Activated CD8-positive, alpha-beta memory T cell treated with anti-CD3 and anti-CD28 coated beads, Interleukin-2, amount 10 ng/mL, durations not matched to agents 7 days and 5 days (primary cell): Measurements from ENCODE around the gene TAP2. TPM values are rescaled to one million over a fixed set of nuclear protein-coding genes. Genes with fewer than 3 reads are reported as not detected.

Source experiments
- ATAC-seq: fragments of 150-1000 bp; cut with Tn5 transposase; one replicate; pipeline ENCODE4 v1.10.0; 2021; ENCODE audit warnings: moderate library complexity
- CTCF ChIA-PET: fragments of 350-600 bp; sonication (Branson Sonifier 250); formaldehyde crosslinking; loops from one replicate; lab custom pipeline; 2021; ENCODE audit warnings: antibody characterized with exemption; lab: Charles Lee
- DNase-seq: peaks from one replicate; pipeline ENCODE4 v3.0.0-alpha.2; 2020
- H3K27ac Mint-ChIP-seq: one replicate; pipeline ENCODE4 v1.8.0; 2021; ENCODE audit warnings: mild to moderate bottlenecking, mixed read lengths
- H3K27me3 Mint-ChIP-seq: one replicate; pipeline ENCODE4 v1.8.0; 2021; ENCODE audit warnings: mixed read lengths
- H3K36me3 Mint-ChIP-seq: one replicate; pipeline ENCODE4 v1.8.0; 2021; ENCODE audit warnings: mild to moderate bottlenecking, mixed read lengths
- H3K4me1 Mint-ChIP-seq: one replicate; pipeline ENCODE4 v1.8.0; 2021; ENCODE audit warnings: mixed read lengths
- H3K4me3 Mint-ChIP-seq: one replicate; pipeline ENCODE4 v1.8.0; 2021; ENCODE audit warnings: mild to moderate bottlenecking, moderate library complexity, mixed read lengths
- H3K9me3 Mint-ChIP-seq: one replicate; pipeline ENCODE4 v1.8.0; 2022; ENCODE audit warnings: low read depth, mixed read lengths
- total RNA-seq, 2 experiments: library from RNA; stranded (reverse); gene quantifications; one replicate each; pipeline ENCODE4 v1.2.3, GENCODE V29; 2021

TAP2 gene
- total RNA-seq, 2 experiments from 2014 or later = 242 to 258 TPM

DNA sequence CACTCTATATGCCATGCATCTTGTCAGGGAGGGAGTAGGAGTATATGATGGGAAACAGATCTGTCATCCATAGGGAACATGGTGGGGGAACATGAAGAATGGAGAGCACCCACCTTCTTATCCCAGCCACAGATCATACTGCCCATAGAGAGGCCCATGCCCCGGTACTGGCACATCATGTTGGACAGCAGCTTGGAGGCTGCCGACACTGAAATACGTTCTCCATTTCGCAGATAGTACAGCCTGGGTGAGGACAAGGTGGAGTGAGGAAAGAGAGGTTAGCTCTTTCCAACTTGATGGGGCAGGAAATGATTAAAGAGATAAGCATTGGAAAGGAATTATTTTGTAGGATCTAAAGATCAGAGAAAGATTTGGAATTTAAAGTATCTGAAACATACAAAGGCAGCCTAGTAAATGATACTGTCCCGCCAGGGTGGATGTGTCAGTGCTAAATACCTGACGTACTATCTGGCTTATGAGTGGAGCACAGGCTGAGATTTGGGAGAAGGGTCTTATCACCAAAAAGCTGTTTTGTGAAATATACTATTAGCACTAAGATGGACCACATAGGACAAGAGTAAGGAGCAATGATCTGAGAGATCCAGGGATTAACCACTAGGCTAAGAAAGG is 3.6 kb upstream of the TAP2 start:
- H3K9me3 Mint-ChIP-seq = no peaks in the 10 kb centered on the region
- CTCF ChIA-PET = interaction anchor here (1.5 to 11.5 kb wide), 5 partner anchors 8 to 142 kb away, joined by 5 to 318 read pairs (median 62); partner anchors contain the start of genes BRD2, PSMB9 and TAP1

DNA sequence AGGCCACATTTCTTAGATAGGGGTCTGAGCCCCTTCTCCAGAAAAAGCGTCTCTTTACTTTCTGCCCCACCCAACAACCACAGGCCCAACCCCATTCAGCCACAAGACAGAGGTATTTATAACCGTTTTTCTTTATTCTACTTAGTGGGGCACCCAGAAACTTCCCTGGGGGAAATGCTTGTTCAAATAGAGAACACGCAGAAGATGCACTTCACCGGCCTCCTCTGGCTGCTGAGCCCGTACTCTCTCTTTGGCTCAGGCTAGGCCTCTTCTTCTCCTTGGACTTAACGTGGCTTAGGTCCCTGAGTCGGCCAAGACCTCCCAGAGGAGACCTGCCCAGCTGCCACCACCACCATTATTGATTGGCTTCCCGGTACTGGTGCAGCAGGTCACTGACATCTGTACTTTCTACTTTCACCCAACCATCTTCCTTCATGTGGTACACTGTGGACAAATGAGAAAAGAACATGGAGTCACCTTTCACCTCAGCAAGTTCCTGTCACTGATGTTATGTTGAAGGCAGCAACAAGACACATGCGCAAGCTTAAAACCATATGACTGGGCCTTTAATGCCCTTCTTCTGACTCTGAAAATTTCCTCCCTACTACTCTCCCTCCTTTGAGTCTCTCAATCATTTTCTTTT is 2.2 kb upstream of the TAP2 start:
- Mint-ChIP-seq H3K4me3 (peak overlapping the region; percentile 86), H3K27me3 (no peaks in the 10 kb centered on the region), H3K4me1 (peaks cover 58% of the 10 kb centered on the region), H3K9me3 (no peaks in the 10 kb centered on the region), H3K27ac (peak overlapping the region; percentile 95), H3K36me3 (peaks cover 71% of the 10 kb centered on the region)
- DNase-seq (peak; percentile 87), ATAC-seq (peak; percentile 3)
- CTCF ChIA-PET = interaction anchor here (0.9 to 11.5 kb wide), 7 partner anchors 10 to 143 kb away, joined by 3 to 318 read pairs (median 17); partner anchors contain the start of genes BRD2, PSMB9 and TAP1

More for the DNA sequence above, 3.6 kb upstream of the TAP2 start:
- ATAC-seq = no peak
- H3K4me3 Mint-ChIP-seq = peak overlapping the region; percentile 86
- H3K27me3 Mint-ChIP-seq = no peaks in the 10 kb centered on the region
- no peak for DNase-seq
- peaks cover 70% of the 10 kb centered on the region for H3K36me3 Mint-ChIP-seq
- H3K4me1 Mint-ChIP-seq = peaks cover 52% of the 10 kb centered on the region
- H3K27ac Mint-ChIP-seq = peak overlapping the region; percentile 95

DNA sequence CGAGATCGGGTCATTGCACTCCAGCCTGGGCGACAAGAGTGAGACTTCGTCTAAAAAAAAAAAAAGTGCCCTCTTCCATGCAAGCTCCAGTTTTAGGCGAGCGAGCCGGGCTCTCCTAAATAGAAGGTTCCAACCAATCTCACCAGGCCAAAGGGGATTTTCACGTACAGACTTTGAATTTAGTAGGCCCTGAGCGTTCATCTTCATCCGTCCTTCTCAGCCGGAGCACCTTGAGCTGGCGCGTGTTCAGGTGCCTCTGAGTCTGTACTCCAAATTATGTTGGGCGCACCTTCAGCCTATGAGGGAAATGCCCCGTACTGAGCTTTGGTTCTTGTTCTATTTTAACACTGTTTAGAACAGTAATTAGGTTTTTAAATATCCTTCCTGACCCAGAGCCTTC is 817 bp upstream of the TAP2 start:
- Mint-ChIP-seq H3K27me3 (no peaks in the 10 kb centered on the region), H3K4me1 (peaks cover 67% of the 10 kb centered on the region), H3K27ac (peak overlapping the region; percentile 95), H3K36me3 (peaks cover 71% of the 10 kb centered on the region), H3K9me3 (no peaks in the 10 kb centered on the region), H3K4me3 (no peak overlapping the region)
- CTCF ChIA-PET = interaction anchor here (1.0 to 11.5 kb wide), 22 partner anchors 11 to 660 kb away, joined by 3 to 318 read pairs (median 8); partner anchors contain the start of genes BRD2, HLA-DMA, PSMB9 and TAP1
- ATAC-seq = no peak
- no peak for DNase-seq

DNA sequence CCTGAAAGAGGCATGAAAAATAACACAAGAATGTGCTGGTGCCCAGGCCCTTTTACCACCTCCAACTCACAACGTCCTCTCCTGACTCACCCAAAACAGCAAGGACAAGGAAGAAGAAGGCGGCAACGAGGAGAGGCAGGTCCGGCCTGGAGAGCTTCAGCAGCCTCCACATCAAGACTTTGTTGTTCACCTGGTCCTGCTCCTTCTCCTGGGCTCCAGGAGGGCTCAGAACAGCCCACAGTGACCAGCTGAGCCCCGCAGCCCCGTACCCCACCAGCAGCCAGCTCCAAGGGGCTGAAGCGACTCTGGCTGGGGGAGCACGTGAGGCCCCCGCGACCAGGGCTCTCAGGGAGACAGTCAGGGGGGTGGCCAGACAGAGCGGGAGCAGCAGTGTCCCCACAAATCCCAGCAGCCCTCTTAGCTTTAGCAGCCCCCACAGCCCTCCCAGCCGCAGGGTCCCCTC is 857 bp downstream of the TAP2 start:
- peak overlapping the region; percentile 94 for H3K4me3 Mint-ChIP-seq
- H3K4me1 Mint-ChIP-seq = peaks cover 83% of the 10 kb centered on the region
- no peaks in the 10 kb centered on the region for H3K9me3 Mint-ChIP-seq
- ATAC-seq = no peak
- CTCF ChIA-PET = interaction anchor here (0.8 to 11.5 kb wide), 29 partner anchors 9 to 642 kb away, joined by 3 to 318 read pairs (median 6); partner anchors contain the start of genes BRD2, HLA-DMA, HLA-DPB1 and PSMB9
- peaks cover 77% of the 10 kb centered on the region for H3K36me3 Mint-ChIP-seq
- peak overlapping the region; percentile 95 for H3K27ac Mint-ChIP-seq
- DNase-seq = no peak
- no peaks in the 10 kb centered on the region for H3K27me3 Mint-ChIP-seq

DNA sequence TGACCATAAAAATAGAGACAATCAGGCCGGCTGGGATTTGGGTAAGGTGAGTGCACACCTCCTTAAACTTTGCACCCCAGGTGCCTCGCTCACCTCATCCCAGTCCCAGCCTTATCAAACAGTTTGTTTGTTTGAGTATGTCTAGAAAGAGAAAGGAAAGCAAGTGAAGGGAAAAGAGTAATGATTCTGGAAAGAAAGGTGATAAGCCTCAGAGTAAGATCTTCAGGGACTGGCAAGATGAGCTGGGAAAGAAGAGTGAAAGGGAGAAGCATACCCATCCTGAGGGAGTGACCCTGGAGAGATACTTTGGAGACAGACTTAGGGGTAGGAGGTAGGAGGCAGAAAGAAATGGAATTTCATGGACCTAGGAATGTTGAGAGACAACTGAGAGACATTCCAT is 1.7 kb downstream of the TAP2 start:
- CTCF ChIA-PET = interaction anchor here (0.8 to 11.5 kb wide), 4 partner anchors 9 to 43 kb away, joined by 3 to 318 read pairs (median 154); partner anchors contain the start of genes PSMB9 and TAP1
- Mint-ChIP-seq H3K4me3 (peak overlapping the region; percentile 94), H3K9me3 (no peaks in the 10 kb centered on the region), H3K27me3 (no peaks in the 10 kb centered on the region), H3K36me3 (peaks cover 74% of the 10 kb centered on the region), H3K27ac (peak overlapping the region; percentile 95), H3K4me1 (peaks cover 85% of the 10 kb centered on the region)
- ATAC-seq (no peak), DNase-seq (no peak)

DNA sequence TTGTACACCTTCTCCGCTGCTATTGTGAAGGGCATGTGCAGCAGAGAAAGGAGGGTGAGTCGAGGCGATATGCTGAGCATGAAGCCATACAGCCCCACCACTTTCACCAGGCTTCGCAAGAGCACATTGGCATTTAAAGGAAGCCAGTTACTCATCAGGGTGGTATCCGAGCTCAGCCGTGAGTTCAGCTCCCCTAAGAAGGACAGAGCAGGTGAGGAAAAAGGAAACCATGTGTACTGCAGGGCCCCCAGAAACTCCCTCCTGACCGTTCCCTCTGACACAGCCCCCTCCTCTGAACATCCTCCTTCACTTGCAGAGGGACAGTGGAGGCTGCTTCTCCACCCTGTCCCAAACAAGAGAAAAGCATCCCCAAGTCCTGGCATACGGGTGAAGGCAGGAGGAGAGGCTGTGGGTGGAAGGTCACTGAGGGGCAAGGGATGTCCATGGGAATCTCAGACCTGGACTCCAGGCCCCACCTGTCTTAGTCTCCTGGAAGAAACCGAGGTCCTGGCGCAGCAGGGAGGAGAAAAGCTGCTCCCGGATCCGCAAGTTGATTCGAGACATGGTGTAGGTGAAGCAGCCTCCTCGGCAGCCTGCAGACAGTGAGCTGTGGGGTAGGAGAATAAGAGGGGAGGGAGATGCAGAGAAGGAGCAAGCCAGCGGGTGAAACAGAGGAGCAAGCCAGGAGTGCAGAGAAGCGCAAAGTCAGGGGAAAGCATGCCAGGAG is 3.2 kb downstream of the TAP2 start:
- Mint-ChIP-seq H3K9me3 (no peaks in the 10 kb centered on the region), H3K4me1 (peaks cover 80% of the 10 kb centered on the region), H3K4me3 (peak overlapping the region; percentile 34), H3K36me3 (peaks cover 75% of the 10 kb centered on the region), H3K27me3 (no peaks in the 10 kb centered on the region), H3K27ac (peak overlapping the region; percentile 26)
- CTCF ChIA-PET = interaction anchor here (0.6 to 3.1 kb wide), 3 partner anchors 33 to 149 kb away, joined by 3 to 16 read pairs (median 3); no protein-coding TSS in a partner anchor
- ATAC-seq (no peak), DNase-seq (no peak)

DNA sequence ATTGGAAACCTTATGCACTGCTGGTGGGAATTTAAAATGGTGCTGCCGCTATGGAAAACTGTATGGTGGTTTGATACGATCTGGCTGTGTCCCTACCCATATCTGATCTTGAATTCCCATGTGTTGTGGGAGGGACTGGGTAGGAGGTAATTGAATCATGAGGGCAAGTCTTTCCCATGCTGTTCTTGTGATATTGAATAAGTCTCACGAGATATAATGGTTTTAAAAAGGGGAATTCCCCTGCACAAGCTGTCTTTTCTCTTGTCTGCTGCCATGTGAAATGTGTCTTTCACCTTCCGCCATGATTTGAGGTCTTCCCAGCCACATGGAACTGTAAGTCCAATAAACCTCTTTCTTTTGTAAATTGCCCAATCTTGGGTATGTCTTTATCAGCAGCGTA is 4.9 kb downstream of the TAP2 start:
- H3K27me3 Mint-ChIP-seq = no peaks in the 10 kb centered on the region
- ATAC-seq = no peak
- no peak overlapping the region for H3K4me3 Mint-ChIP-seq
- CTCF ChIA-PET = interaction anchor here (3.1 kb wide), 1 partner anchor 34 kb away, joined by 16 read pairs; no protein-coding TSS in a partner anchor
- DNase-seq = no peak
- peaks cover 84% of the 10 kb centered on the region for H3K36me3 Mint-ChIP-seq
- H3K27ac Mint-ChIP-seq = no peak overlapping the region
- peaks cover 73% of the 10 kb centered on the region for H3K4me1 Mint-ChIP-seq
- no peaks in the 10 kb centered on the region for H3K9me3 Mint-ChIP-seq

DNA sequence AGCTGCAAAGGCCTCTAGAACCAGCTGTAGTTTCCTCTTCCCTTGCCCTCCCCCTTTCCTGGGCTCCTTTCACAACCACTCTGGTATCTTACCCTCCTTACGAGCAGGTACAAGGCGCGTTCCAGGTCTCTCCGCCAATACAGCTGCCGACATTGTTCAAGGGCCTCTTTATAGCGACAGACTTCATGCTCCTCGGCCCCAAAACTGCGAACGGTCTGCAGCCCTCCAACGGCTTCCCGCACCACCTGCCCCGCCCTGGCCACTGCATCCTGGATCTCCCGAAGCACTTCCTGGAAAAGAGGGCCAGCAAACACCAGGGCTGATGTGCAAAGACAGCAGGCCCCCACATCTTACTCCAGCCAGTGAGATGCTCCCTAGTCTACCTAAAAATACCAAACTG is 6.0 kb downstream of the TAP2 start:
- no peak overlapping the region for H3K4me3 Mint-ChIP-seq
- no peak for DNase-seq
- no peak for ATAC-seq
- H3K27me3 Mint-ChIP-seq = no peaks in the 10 kb centered on the region
- peaks cover 81% of the 10 kb centered on the region for H3K4me1 Mint-ChIP-seq
- no peaks in the 10 kb centered on the region for H3K9me3 Mint-ChIP-seq
- CTCF ChIA-PET = interaction anchor here (0.9 to 1.5 kb wide), 3 partner anchors 11 to 152 kb away, joined by 3 to 5 read pairs (median 4); no protein-coding TSS in a partner anchor
- H3K36me3 Mint-ChIP-seq = peaks cover 92% of the 10 kb centered on the region
- no peak overlapping the region for H3K27ac Mint-ChIP-seq

DNA sequence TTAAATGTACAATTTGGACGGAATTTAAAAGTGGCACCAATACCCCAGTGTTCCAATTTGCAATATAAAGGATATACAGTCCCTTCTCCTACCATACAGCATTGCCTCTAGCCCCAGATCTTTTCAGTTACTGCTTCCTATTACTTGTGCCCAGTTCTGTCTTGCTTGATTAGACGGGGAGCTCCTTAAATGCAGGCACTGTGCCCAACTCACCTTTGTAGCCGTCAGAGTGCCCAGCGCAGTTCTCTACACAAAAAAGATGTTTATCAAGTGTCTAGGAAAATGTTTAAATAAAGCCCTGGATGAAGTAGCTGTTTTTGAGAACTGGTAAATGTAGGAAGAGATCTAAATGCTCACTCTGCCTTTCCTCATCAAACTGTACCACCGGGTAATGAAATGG is 7.6 kb downstream of the TAP2 start:
- H3K4me3 Mint-ChIP-seq = no peak overlapping the region
- peaks cover 79% of the 10 kb centered on the region for H3K36me3 Mint-ChIP-seq
- DNase-seq (no peak), ATAC-seq (no peak)
- CTCF ChIA-PET = interaction anchor here (1.6 kb wide), 1 partner anchor 37 kb away, joined by 6 read pairs; no protein-coding TSS in a partner anchor
- H3K27ac Mint-ChIP-seq = no peak overlapping the region
- H3K27me3 Mint-ChIP-seq = no peaks in the 10 kb centered on the region
- no peaks in the 10 kb centered on the region for H3K9me3 Mint-ChIP-seq
- H3K4me1 Mint-ChIP-seq = peaks cover 73% of the 10 kb centered on the region

DNA sequence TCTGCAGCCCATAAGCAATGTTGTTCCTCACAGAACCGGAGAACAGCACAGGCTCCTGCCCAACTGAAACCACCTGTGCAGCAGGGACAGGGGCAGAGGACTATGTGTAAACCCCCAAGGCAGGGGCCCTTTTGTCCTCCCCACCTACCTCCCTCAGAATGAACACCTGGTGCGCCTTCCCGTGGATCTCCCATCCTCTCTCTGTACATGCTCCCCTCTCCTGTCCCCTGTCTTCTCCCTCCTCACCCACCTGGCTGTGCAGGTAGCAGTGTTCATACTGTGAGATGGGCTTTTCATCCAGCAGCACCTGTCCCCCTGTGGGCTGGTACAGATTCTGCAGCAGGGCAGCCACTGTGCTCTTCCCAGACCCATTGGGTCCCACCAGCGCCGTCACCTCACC is 8.5 kb downstream of the TAP2 start:
- Mint-ChIP-seq H3K27ac (no peak overlapping the region), H3K4me3 (no peak overlapping the region), H3K27me3 (no peaks in the 10 kb centered on the region), H3K36me3 (peaks cover 70% of the 10 kb centered on the region), H3K9me3 (no peaks in the 10 kb centered on the region), H3K4me1 (peaks cover 64% of the 10 kb centered on the region)
- CTCF ChIA-PET = interaction anchor here (1.6 to 3.1 kb wide), 2 partner anchors 8 to 38 kb away, joined by 6 to 20 read pairs; partner anchors contain the start of gene TAP2
- DNase-seq = no peak
- ATAC-seq = no peak

DNA sequence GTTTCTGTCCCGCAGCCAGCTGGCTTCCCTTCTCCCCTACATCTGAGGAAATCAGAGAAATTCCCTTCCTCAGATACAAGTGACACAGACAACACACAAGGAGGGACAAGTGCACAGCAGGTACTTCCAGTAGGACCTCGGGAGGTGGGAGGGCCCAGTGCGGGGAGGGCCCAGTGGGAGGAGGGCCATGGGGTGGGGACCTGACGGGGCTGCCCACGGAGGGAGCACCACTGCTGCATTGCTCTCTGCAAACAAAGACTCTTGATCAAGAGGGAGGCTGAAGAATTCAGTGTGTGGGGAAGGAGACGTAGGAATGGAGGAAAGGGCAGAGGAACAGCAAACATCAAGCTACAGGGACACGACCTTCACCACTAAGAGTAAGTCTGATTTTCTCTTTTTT is 9.0 kb downstream of the TAP2 start:
- Mint-ChIP-seq H3K4me3 (no peak overlapping the region), H3K9me3 (no peaks in the 10 kb centered on the region), H3K36me3 (peaks cover 65% of the 10 kb centered on the region), H3K27ac (no peak overlapping the region), H3K27me3 (no peaks in the 10 kb centered on the region), H3K4me1 (peaks cover 58% of the 10 kb centered on the region)
- CTCF ChIA-PET = interaction anchor here (1.2 to 3.1 kb wide), 3 partner anchors 8 to 39 kb away, joined by 4 to 20 read pairs (median 8); partner anchors contain the start of gene TAP2
- no peak for DNase-seq
- ATAC-seq = no peak

DNA sequence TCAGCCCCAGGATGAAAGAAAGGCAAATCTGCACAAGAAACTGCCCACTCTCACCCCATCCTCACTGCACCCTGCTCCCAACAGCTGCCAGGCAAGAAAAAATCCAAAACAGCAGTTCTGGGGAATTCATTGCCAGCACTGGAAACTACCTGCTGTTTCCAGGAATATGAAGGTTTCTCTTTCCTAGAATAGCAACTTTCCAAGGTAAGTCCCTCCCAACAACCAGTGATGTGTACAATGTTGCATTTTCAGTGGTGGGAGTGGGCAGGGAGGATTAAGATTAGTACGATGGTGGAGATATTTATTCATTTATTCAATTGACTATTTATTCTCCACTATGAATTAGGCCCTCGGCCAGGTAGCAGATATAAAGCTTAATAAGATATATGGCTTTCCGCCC is 11.5 kb downstream of the TAP2 start:
- Mint-ChIP-seq H3K27ac (no peak overlapping the region), H3K9me3 (no peaks in the 10 kb centered on the region), H3K36me3 (peaks cover 44% of the 10 kb centered on the region), H3K4me1 (peaks cover 35% of the 10 kb centered on the region), H3K27me3 (no peaks in the 10 kb centered on the region), H3K4me3 (no peak overlapping the region)
- DNase-seq = no peak
- CTCF ChIA-PET = interaction anchor here (1.3 to 3.7 kb wide), 4 partner anchors 11 to 162 kb away, joined by 3 to 27 read pairs (median 14); partner anchors contain the start of gene TAP2
- ATAC-seq = no peak
